Metanephros (tissue), 2 donors: ENCODE results near the gene TMEM120A. TPM values are rescaled to one million over a fixed set of nuclear protein-coding genes. Genes with fewer than 3 reads are reported as not detected.
A peak's percentile ranks its signal among the peaks of the same experiment; 100 is the strongest.

Experiments used
- small RNA-seq: library from RNA; depleted of rRNA; stranded (forward); fragments of <200 nt; gene quantifications from one replicate; pipeline ENCODE3, GENCODE V24; 2014; ENCODE audit warnings: low replicate concordance
- total RNA-seq: library from RNA; depleted of rRNA; stranded (reverse); fragments of >200 nt; gene quantifications from one replicate; pipeline ENCODE4 v1.2.3, GENCODE V29; 2014

The TMEM120A gene
- total RNA-seq: 20.8 TPM

DNA sequence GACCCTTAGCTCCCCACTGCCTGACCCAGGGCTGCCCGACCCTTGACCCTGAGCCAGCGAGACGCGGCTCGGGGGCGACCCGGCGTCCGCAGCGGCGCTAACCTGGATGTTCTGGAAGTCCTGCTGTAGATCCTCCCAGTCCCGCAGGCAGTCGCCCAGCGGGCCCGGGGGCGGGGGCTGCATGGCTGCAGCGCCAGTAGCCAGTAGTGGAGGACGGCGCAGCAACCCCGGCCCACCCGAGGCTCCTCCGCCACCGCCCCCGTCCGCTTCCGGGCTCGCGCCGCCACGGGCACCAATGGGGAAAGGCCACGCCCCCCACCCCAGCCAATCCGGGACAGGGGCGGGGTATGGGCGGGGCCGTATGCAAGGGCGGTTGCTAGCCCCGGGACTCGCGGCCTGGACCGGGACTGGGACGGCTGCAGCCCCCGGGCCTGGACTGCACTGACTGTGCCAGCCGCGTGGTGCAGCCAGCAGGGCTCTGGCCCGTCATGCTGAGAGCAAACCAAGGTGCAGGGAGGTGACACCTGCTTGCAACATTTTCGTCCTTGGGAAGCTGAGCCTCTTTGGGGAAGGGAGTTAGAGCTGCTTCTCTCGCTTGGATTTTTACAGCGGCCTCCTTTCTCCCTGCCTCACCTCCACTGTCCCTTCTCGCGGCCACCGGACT lies at the start of gene TMEM120A:
Gene TMEM120A, minus strand, starts transcription at position 208 of the 664 bp plus-strand sequence. Its CDS starts 25 bp downstream, at position 183.

Small RNA genes lying within 50 kb of the gene (small RNA-seq; reads per million reads assigned to genes)
- gene SNORA14A: 3.1 reads per million, percentile 92 among the genes with 10 or more reads in this experiment

Other genes with a start within 250 kb of the TMEM120A start
- not detected for gene CCL26, start 222.4 kb downstream of the TMEM120A start, total RNA-seq
- 1.7 TPM for gene CCL24, start 180.8 kb downstream of the TMEM120A start, total RNA-seq
- gene RHBDD2, start 115.6 kb downstream of the TMEM120A start, total RNA-seq: 31.4 TPM
- 59.2 TPM for gene POR, start 79.4 kb downstream of the TMEM120A start, total RNA-seq
- gene STYXL1, start 53.4 kb upstream of the TMEM120A start, total RNA-seq: 24.9 TPM
- 90.4 TPM for gene MDH2, start 53.5 kb upstream of the TMEM120A start, total RNA-seq
- 1.5 TPM for gene SRRM3, start 207.3 kb upstream of the TMEM120A start, total RNA-seq